ENCODE measurements around the gene EYA2. TPM values are rescaled to one million over a fixed set of nuclear protein-coding genes. Genes with fewer than 3 reads are reported as not detected.

Gene EYA2
- total RNA-seq, 1 experiment from 2014 or later, result 0.33 TPM

GRCh38 chr20:47117773-47118172 lies 223.1 kb downstream of the EYA2 start:
- BruUV-seq (replicated peaks), result no TSS peak
- DNase-seq (no peak), ATAC-seq (peak; percentile 84)
- Histone ChIP-seq H3K27ac (ENCODE audit: low read length) (no peak overlapping the region), H3K4me2 (ENCODE audit: low read length) (0 out of 2 replicates have a peak overlapping the region, but pooled peaks have one; percentile 21), H4K20me1 (ENCODE audit: low read length) (no peaks in the 10 kb centered on the region), H3K4me1 (ENCODE audit: insufficient read depth, low read length) (peaks cover 14% of the 10 kb centered on the region; the same call in 1 of the 2 replicates), H3K9ac (ENCODE audit: low read length) (no peak overlapping the region), H3K79me2 (ENCODE audit: low read length) (no peaks in the 10 kb centered on the region), H3K27me3 (ENCODE audit: low read length) (no peaks in the 10 kb centered on the region), H3K9me3 (ENCODE audit: low read length) (no peaks in the 10 kb centered on the region), H2AFZ (ENCODE audit: low read length) (peak overlapping the region; percentile 46; the same call in 1 of the 2 replicates), H3F3A (ENCODE audit: low read length, unreplicated experiment) (no peaks in the 10 kb centered on the region), H3K9me2 (replicated peaks; ENCODE audit: low read length) (no peaks in the 10 kb centered on the region), H3K4me3 (ENCODE audit: low read length) (no peak overlapping the region), H3K36me3 (ENCODE audit: low read depth, low read length) (no peaks in the 10 kb centered on the region)
- TF ChIP-seq CTCF (conservative IDR thresholded peaks at IDR 0.05; ENCODE audit: low read depth, low read length), result no peak
- no peak for TF ChIP-seq EZH2 (IDR thresholded peaks at IDR 0.05; ENCODE audit: low read length, unreplicated experiment)
- no peak for TF ChIP-seq EZH2phosphoT487 (IDR thresholded peaks at IDR 0.05; ENCODE audit: borderline replicate concordance, low read length)
- intact Hi-C loops (cut with micrococcal nuclease), result no loop called here
- ChIA-PET POLR2A (ENCODE audit: unreplicated experiment) (no interaction called here), CTCF (interaction anchor here (0.5 kb wide), 1 partner anchor 8 kb away, joined by 4 read pairs; no protein-coding TSS in a partner anchor)

- POLR2A ChIA-PET (ENCODE audit: unreplicated experiment), result no interaction called here
- DNase-seq (no peak), ATAC-seq (peak; percentile 13; the same call in 1 of the 2 replicates)
- no peaks in the 10 kb centered on the region for H3F3A ChIP-seq (ENCODE audit: low read length, unreplicated experiment)
- TF ChIP-seq CTCF (conservative IDR thresholded peaks at IDR 0.05; ENCODE audit: low read depth, low read length), result no peak
- no peak for TF ChIP-seq EZH2phosphoT487 (IDR thresholded peaks at IDR 0.05; ENCODE audit: borderline replicate concordance, low read length)
- TF ChIP-seq EZH2 (IDR thresholded peaks at IDR 0.05; ENCODE audit: low read length, unreplicated experiment), result no peak
- no peaks in the 10 kb centered on the region for H3K36me3 ChIP-seq (ENCODE audit: low read depth, low read length)
- intact Hi-C loops (cut with micrococcal nuclease), result no loop called here
- no peaks in the 10 kb centered on the region for H3K9me2 ChIP-seq (replicated peaks; ENCODE audit: low read length)
- H3K9ac ChIP-seq (ENCODE audit: low read length), result no peak overlapping the region
- no peak overlapping the region for H3K4me3 ChIP-seq (ENCODE audit: low read length)
- no TSS peak for BruUV-seq (replicated peaks)
- H3K4me1 ChIP-seq (ENCODE audit: insufficient read depth, low read length), result peaks cover 14% of the 10 kb centered on the region; the same call in 1 of the 2 replicates
- CTCF ChIA-PET, result no interaction called here
- H2AFZ ChIP-seq (ENCODE audit: low read length), result no peak overlapping the region
- no peaks in the 10 kb centered on the region for H4K20me1 ChIP-seq (ENCODE audit: low read length)
- no peaks in the 10 kb centered on the region for H3K9me3 ChIP-seq (ENCODE audit: low read length)
- no peaks in the 10 kb centered on the region for H3K27me3 ChIP-seq (ENCODE audit: low read length)
- H3K27ac ChIP-seq (ENCODE audit: low read length), result no peak overlapping the region
- no peak overlapping the region for H3K4me2 ChIP-seq (ENCODE audit: low read length)
- no peaks in the 10 kb centered on the region for H3K79me2 ChIP-seq (ENCODE audit: low read length)
Measured at GRCh38 chr20:47118206-47118605, 223.6 kb downstream of the EYA2 start.

- TF ChIP-seq CTCF (conservative IDR thresholded peaks at IDR 0.05; ENCODE audit: low read depth, low read length) (no peak), EZH2phosphoT487 (IDR thresholded peaks at IDR 0.05; ENCODE audit: borderline replicate concordance, low read length) (no peak), EZH2 (IDR thresholded peaks at IDR 0.05; ENCODE audit: low read length, unreplicated experiment) (no peak)
- Histone ChIP-seq H3K27me3 (ENCODE audit: low read length) (no peaks in the 10 kb centered on the region), H3K9ac (ENCODE audit: low read length) (no peak overlapping the region), H3K79me2 (ENCODE audit: low read length) (no peaks in the 10 kb centered on the region), H2AFZ (ENCODE audit: low read length) (no peak overlapping the region), H3K9me2 (replicated peaks; ENCODE audit: low read length) (no peaks in the 10 kb centered on the region), H3K36me3 (ENCODE audit: low read depth, low read length) (no peaks in the 10 kb centered on the region), H3F3A (ENCODE audit: low read length, unreplicated experiment) (no peaks in the 10 kb centered on the region), H3K4me2 (ENCODE audit: low read length) (no peak overlapping the region), H3K27ac (ENCODE audit: low read length) (no peak overlapping the region), H3K4me3 (ENCODE audit: low read length) (no peak overlapping the region), H3K9me3 (ENCODE audit: low read length) (no peaks in the 10 kb centered on the region), H3K4me1 (ENCODE audit: insufficient read depth, low read length) (peaks cover 14% of the 10 kb centered on the region; the same call in 1 of the 2 replicates), H4K20me1 (ENCODE audit: low read length) (no peaks in the 10 kb centered on the region)
- ChIA-PET POLR2A (ENCODE audit: unreplicated experiment) (no interaction called here), CTCF (no interaction called here)
- no TSS peak for BruUV-seq (replicated peaks)
- ATAC-seq, result no peak
- DNase-seq, result no peak
- intact Hi-C loops (cut with micrococcal nuclease), result no loop called here
Measured at GRCh38 chr20:47118641-47119040, 224.0 kb downstream of the EYA2 start.
